Right lobe of liver (tissue), 6 donors: ENCODE results near the gene PPIA. TPM values are rescaled to one million over a fixed set of nuclear protein-coding genes. Genes with fewer than 3 reads are reported as not detected.

Experiments
- ATAC-seq, 4 donors: fragments of 200-7000 bp; cut with Tn5 transposase; one replicate each; pipeline ENCODE4 v1.9.1; 2020; ENCODE audit warnings: mild to moderate bottlenecking in 4 of 4, moderate library complexity in 4 of 4
- DNase-seq, 3 donors: peaks; one replicate each; pipeline ENCODE4 v3.0.0-alpha.2; 2020
- H3K27ac ChIP-seq, 3 donors: fragments of 200-600 bp; one replicate each; pipeline ENCODE4 v1.8.0; 2022
- H3K27me3 ChIP-seq, 2 donors: fragments of 200-600 bp; one replicate each; pipeline ENCODE4 v1.8.0; 2022
- H3K36me3 ChIP-seq, 4 donors: fragments of 200-600 bp; sonication (generic) in 1 of 4; one replicate each; pipeline versions ENCODE4 v1.5.1 to v1.8.0; 2017 to 2022; ENCODE audit warnings: control low read depth in 1 of 4
- H3K4me1 ChIP-seq, 4 donors: fragments of 200-600 bp; sonication (generic) in 1 of 4; one replicate each; pipeline versions ENCODE4 v1.5.1 to v1.8.0; 2017 to 2022; ENCODE audit warnings: control low read depth in 1 of 4
- H3K4me3 ChIP-seq, 3 donors: fragments of 200-600 bp; one replicate each; pipeline ENCODE4 v1.8.0; 2022
- H3K9me3 ChIP-seq, 4 donors: fragments of 200-600 bp; sonication (generic) in 1 of 4; one replicate each; pipeline versions ENCODE4 v1.5.1 to v1.8.0; 2017 to 2022; ENCODE audit warnings: control low read depth in 1 of 4
- CTCF ChIP-seq, 4 donors: fragments of 200-600 bp in 3 of 4; fragments of 450-650 bp in 1 of 4; IDR thresholded peaks; one replicate each; pipeline versions ENCODE4 v1.5.1 to v1.8.0; 2016 to 2022; ENCODE audit warnings: antibody characterized with exemption in 4 of 4, mild to moderate bottlenecking in 2 of 4
- POLR2A ChIP-seq: fragments of 450-650 bp; IDR thresholded peaks from one replicate; pipeline ENCODE4 v1.6.1; 2017; ENCODE audit warnings: antibody characterized with exemption, mild to moderate bottlenecking
- WGBS: methylation state at CpG from one replicate; pipeline ENCODE4 v1.1.6; 2018; ENCODE audit warnings: low coverage, low lambda C conversion rate; ENCODE audit not compliant: insufficient coverage; ENCODE audit errors: missing lambda C conversion rate; 5-methylcytosine and 5-hydroxymethylcytosine counted together
- intact Hi-C, 2 donors: fragments of 100-400 bp; cut with DNase I; formaldehyde crosslinking; loops; one replicate each; pipeline versions ENCODE4 v1.11.2 to v1.14.1; 2022
- total RNA-seq, 6 experiments: library from RNA; depleted of rRNA in 2 of 6; stranded (reverse); fragments of >200 nt in 2 of 6; fragmentation: NEBNext Ultra II Directional in 3 of 6; extraction: Animal tissue kit (Norgen Biotek cat#: 25700) in 3 of 6; gene quantifications; one replicate each; pipeline versions ENCODE4 v1.1.0 to v1.2.4, GENCODE V29; 2016 to 2023
- donor health status: DM: no; HTN: yes; CAD: no.
- donor health status: DM: no; HTN: no; CAD: no.
- donor health status: DM: no; HTN: no; CAD: no.
- donor health status: DM: no; HTN: yes; CAD: no.
- donor health status: DM: no; HTN: yes; CAD: no.

The PPIA gene
- total RNA-seq, 6 experiments from 2014 or later: 530 to 1,528 (median 637) TPM

- Histone ChIP-seq H3K4me1 (peaks cover 0 to 19% (median 7%) of the 10 kb centered on the region in 4 donors), H3K9me3 (no peaks in the 10 kb centered on the region), H3K27me3 (no peaks in the 10 kb centered on the region), H3K4me3 (peak overlapping the region; percentile 90 to 98 (median 92)), H3K27ac (peak overlapping the region; percentile 95 to 99 (median 98)), H3K36me3 (peaks cover 10 to 39% (median 30%) of the 10 kb centered on the region in 4 donors)
- peak in 3 of 4 donors; percentile 48 to 66 (median 63) for TF ChIP-seq CTCF (IDR thresholded peaks at IDR 0.05)
- TF ChIP-seq POLR2A: peak; percentile 47
- intact Hi-C loops: no loop called here
- peak; percentile 74 to 83 (median 79) for ATAC-seq
- WGBS: 4% methylated on average over 25 of the region's 26 CpGs
- DNase-seq: peak; percentile 88 to 91 (median 88)
Observed at GRCh38 chr7:44797329-44798258, 1.1 kb downstream of the PPIA start.

GRCh38 chr7:44798649-44799305 is 2.3 kb downstream of the PPIA start:
- Histone ChIP-seq H3K4me1 (peaks cover 0 to 22% (median 7%) of the 10 kb centered on the region in 4 donors), H3K36me3 (peaks cover 10 to 50% (median 38%) of the 10 kb centered on the region in 4 donors), H3K9me3 (no peaks in the 10 kb centered on the region), H3K27me3 (no peaks in the 10 kb centered on the region), H3K4me3 (peak overlapping the region in 2 of 3 donors; percentile 90 to 98), H3K27ac (no peak overlapping the region)
- ATAC-seq: no peak
- no peak for TF ChIP-seq POLR2A
- no peak for TF ChIP-seq CTCF (IDR thresholded peaks at IDR 0.05)
- intact Hi-C loops: no loop called here
- DNase-seq: no peak
- 40% methylated on average over 2 of the region's 2 CpGs for WGBS

GRCh38 chr7:44799939-44800338 is 3.5 kb downstream of the PPIA start:
- WGBS: 78% methylated on average over 4 of the region's 4 CpGs

More at GRCh38 chr7:44799939-44800338, 3.5 kb downstream of the PPIA start:
- Histone ChIP-seq H3K9me3 (no peaks in the 10 kb centered on the region), H3K27me3 (no peaks in the 10 kb centered on the region), H3K27ac (no peak overlapping the region), H3K4me3 (no peak overlapping the region), H3K36me3 (peaks cover 10 to 56% (median 40%) of the 10 kb centered on the region in 4 donors), H3K4me1 (peaks cover 0 to 33% (median 10%) of the 10 kb centered on the region in 4 donors)
- intact Hi-C loops: no loop called here
- TF ChIP-seq CTCF (IDR thresholded peaks at IDR 0.05) (no peak), POLR2A (no peak)
- no peak for DNase-seq
- ATAC-seq: no peak
